ENCODE results near the gene PITPNM2. TPM values are rescaled to one million over a fixed set of nuclear protein-coding genes. Genes with fewer than 3 reads are reported as not detected.

The PITPNM2 gene
- total RNA-seq, 2 experiments from 2014 or later, result 0.42 to 0.73 TPM

- Histone ChIP-seq H3K27ac (ENCODE audit: low read depth, low read length, poor library complexity, severe bottlenecking) (no peak overlapping the region), H3K9me3 (ENCODE audit: low read length) (no peaks in the 10 kb centered on the region), H3K4me2 (ENCODE audit: low read length) (no peak overlapping the region), H2AFZ (ENCODE audit: low read length) (no peak overlapping the region), H3K4me1 (ENCODE audit: insufficient read depth, low read length, poor library complexity, severe bottlenecking) (peaks cover 10% of the 10 kb centered on the region), H3K79me2 (ENCODE audit: insufficient read depth, low read depth, low read length) (no peaks in the 10 kb centered on the region), H3K36me3 (ENCODE audit: insufficient read depth, low read length) (no peaks in the 10 kb centered on the region), H3K4me3 (ENCODE audit: low read depth, low read length, poor library complexity, severe bottlenecking) (no peak overlapping the region), H3K9me2 (ENCODE audit: insufficient read depth, low read length) (no peaks in the 10 kb centered on the region), H4K20me1 (ENCODE audit: insufficient read depth, low read length) (no peaks in the 10 kb centered on the region)
- CTCF ChIA-PET (ENCODE audit: unreplicated experiment), result interaction anchor here (0.6 kb wide), 1 partner anchor 715 kb away, joined by 10 read pairs; no protein-coding TSS in a partner anchor
- no TSS peak for BruUV-seq (replicated peaks)
- TF ChIP-seq, protein P1, sequence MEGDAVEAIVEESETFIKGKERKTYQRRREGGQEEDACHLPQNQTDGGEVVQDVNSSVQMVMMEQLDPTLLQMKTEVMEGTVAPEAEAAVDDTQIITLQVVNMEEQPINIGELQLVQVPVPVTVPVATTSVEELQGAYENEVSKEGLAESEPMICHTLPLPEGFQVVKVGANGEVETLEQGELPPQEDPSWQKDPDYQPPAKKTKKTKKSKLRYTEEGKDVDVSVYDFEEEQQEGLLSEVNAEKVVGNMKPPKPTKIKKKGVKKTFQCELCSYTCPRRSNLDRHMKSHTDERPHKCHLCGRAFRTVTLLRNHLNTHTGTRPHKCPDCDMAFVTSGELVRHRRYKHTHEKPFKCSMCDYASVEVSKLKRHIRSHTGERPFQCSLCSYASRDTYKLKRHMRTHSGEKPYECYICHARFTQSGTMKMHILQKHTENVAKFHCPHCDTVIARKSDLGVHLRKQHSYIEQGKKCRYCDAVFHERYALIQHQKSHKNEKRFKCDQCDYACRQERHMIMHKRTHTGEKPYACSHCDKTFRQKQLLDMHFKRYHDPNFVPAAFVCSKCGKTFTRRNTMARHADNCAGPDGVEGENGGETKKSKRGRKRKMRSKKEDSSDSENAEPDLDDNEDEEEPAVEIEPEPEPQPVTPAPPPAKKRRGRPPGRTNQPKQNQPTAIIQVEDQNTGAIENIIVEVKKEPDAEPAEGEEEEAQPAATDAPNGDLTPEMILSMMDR (conservative IDR thresholded peaks at IDR 0.05; ENCODE audit: low read length), result no peak
- TF ChIP-seq EZH2phosphoT487 (IDR thresholded peaks at IDR 0.05; ENCODE audit: borderline replicate concordance, low read depth, low read length), result no peak
- POLR2A ChIA-PET, result interaction anchor here (1.3 kb wide), 1 partner anchor 24 kb away, joined by 3 read pairs; no protein-coding TSS in a partner anchor
- intact Hi-C loops (cut with micrococcal nuclease; ENCODE audit: unreplicated experiment), result no loop called here
- no peak for DNase-seq (ENCODE audit: low spot score)
Observed at GRCh38 chr12:123107926-123108681, 42.8 kb downstream of the PITPNM2 start.

DNA sequence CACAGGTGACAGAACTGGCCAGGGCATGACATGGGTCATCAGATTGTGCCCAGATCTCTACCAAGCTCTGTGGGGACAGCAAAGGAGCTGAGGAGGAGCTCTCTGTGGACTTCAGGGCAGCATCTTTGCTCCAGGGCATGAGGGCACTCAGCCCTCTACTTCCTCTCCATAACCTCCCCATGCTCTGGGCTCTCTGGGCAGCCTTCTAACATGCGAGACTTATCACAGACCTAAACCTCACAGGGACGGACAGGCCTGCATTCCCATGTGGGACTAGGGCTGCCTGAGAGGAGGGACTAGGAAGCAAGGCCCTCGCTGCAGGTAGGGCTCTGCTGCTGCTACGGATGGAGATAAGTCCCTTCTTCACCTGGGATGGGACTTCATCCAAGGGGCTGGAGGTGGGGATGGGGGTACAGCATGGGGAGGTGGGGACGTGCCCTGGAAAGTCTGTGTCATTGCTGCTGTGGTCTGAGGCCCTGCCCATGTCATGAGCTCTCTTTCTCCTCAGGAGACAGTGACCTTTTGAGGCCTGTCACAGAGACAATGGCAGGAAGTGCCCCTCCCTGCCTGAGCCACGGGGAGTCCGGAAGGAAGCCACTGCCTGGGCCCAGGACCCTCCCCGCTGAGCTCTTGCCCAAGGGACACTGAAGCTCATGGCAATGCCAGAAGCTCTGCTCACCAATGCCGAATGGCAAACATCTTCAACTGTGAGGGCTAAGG is 44.1 kb downstream of the PITPNM2 start:
- H3K9me3 ChIP-seq (ENCODE audit: low read length), result no peaks in the 10 kb centered on the region
- BruUV-seq (replicated peaks), result no TSS peak
- H3K79me2 ChIP-seq (ENCODE audit: insufficient read depth, low read depth, low read length), result no peaks in the 10 kb centered on the region
- H3K9me2 ChIP-seq (ENCODE audit: insufficient read depth, low read length), result no peaks in the 10 kb centered on the region
- peaks cover 10% of the 10 kb centered on the region for H3K4me1 ChIP-seq (ENCODE audit: insufficient read depth, low read length, poor library complexity, severe bottlenecking)
- no peak for TF ChIP-seq EZH2phosphoT487 (IDR thresholded peaks at IDR 0.05; ENCODE audit: borderline replicate concordance, low read depth, low read length)
- TF ChIP-seq, protein P1 (conservative IDR thresholded peaks at IDR 0.05; ENCODE audit: low read length), result no peak
- intact Hi-C loops (cut with micrococcal nuclease; ENCODE audit: unreplicated experiment), result no loop called here
- no peak overlapping the region for H3K27ac ChIP-seq (ENCODE audit: low read depth, low read length, poor library complexity, severe bottlenecking)
- H4K20me1 ChIP-seq (ENCODE audit: insufficient read depth, low read length), result no peaks in the 10 kb centered on the region
- peak overlapping the region; percentile 77; the same call in 1 of the 2 replicates for H2AFZ ChIP-seq (ENCODE audit: low read length)
- H3K36me3 ChIP-seq (ENCODE audit: insufficient read depth, low read length), result no peaks in the 10 kb centered on the region
- ChIA-PET POLR2A (interaction anchor here (0.6 to 1.3 kb wide), 3 partner anchors 23 to 373 kb away, joined by 3 to 4 read pairs (median 3); no protein-coding TSS in a partner anchor), CTCF (ENCODE audit: unreplicated experiment) (no interaction called here)
- peak overlapping the region; percentile 23; the same call in 1 of the 2 replicates for H3K4me2 ChIP-seq (ENCODE audit: low read length)
- no peak overlapping the region for H3K4me3 ChIP-seq (ENCODE audit: low read depth, low read length, poor library complexity, severe bottlenecking)
- DNase-seq (ENCODE audit: low spot score), result peak; percentile 61

Data from OCI-LY7 (cell line).